ENCODE measurements around the gene SLC16A1.
A peak's percentile ranks its signal among the peaks of the same experiment; 100 is the strongest.
"Not testable (repeated sequence)": the region's sequence is repeated elsewhere in the genome, so short reads cannot be mapped to it uniquely, and the experiment has no call there.

SLC16A1 gene

GRCh38 chr1:112998592-112999235, 42.7 kb upstream of the SLC16A1 start:
- DNase-seq (ENCODE audit: low read depth in 1 of 2, low spot score in 1 of 2) = peak; percentile 63 to 82
- TF ChIP-seq CTCF (IDR thresholded peaks at IDR 0.05; ENCODE audit: insufficient read depth, low read length) (no peak), REST (IDR thresholded peaks at IDR 0.05; ENCODE audit: insufficient replicate concordance, low read depth) (no peak), POLR2AphosphoS5 (IDR thresholded peaks at IDR 0.05; ENCODE audit: low read depth) (peak; percentile 62; the same call in 1 of the 2 replicates)
- peak overlapping the region; percentile 63 for H3K27ac ChIP-seq (replicated peaks)
- H3K27me3 ChIP-seq (ENCODE audit: insufficient read depth, poor library complexity, severe bottlenecking) = no peaks in the 10 kb centered on the region
- no peak overlapping the region for H3K4me3 ChIP-seq (replicated peaks; ENCODE audit: insufficient read depth, low read length)

- Histone ChIP-seq H3K27me3 (ENCODE audit: insufficient read depth, poor library complexity, severe bottlenecking) (no peaks in the 10 kb centered on the region), H3K4me3 (replicated peaks; ENCODE audit: insufficient read depth, low read length) (no peak overlapping the region), H3K27ac (replicated peaks) (no peak overlapping the region)
- TF ChIP-seq SPI1 (IDR thresholded peaks at IDR 0.05; ENCODE audit: borderline replicate concordance, low read depth) = no peak
- TF ChIP-seq GABPA (IDR thresholded peaks at IDR 0.05; ENCODE audit: low read depth) = no peak
- TF ChIP-seq POLR2AphosphoS5 (IDR thresholded peaks at IDR 0.05; ENCODE audit: low read depth) = no peak
- no peak for TF ChIP-seq REST (IDR thresholded peaks at IDR 0.05; ENCODE audit: insufficient replicate concordance, low read depth)
- TF ChIP-seq CTCF (IDR thresholded peaks at IDR 0.05; ENCODE audit: insufficient read depth, low read length) = no peak
- DNase-seq (ENCODE audit: low read depth in 1 of 2, low spot score in 1 of 2) = no peak
Measured at GRCh38 chr1:112997781-112998180, 41.8 kb upstream of the SLC16A1 start.

GRCh38 chr1:112995890-112996289, 39.9 kb upstream of the SLC16A1 start:
- no peak overlapping the region for H3K4me3 ChIP-seq (replicated peaks; ENCODE audit: insufficient read depth, low read length)
- H3K27ac ChIP-seq (replicated peaks) = no peak overlapping the region
- 0 out of 2 replicates have a peak, but pooled peaks have one; percentile 11 for TF ChIP-seq SPI1 (IDR thresholded peaks at IDR 0.05; ENCODE audit: borderline replicate concordance, low read depth)
- TF ChIP-seq CTCF (IDR thresholded peaks at IDR 0.05; ENCODE audit: insufficient read depth, low read length) = no peak
- no peaks in the 10 kb centered on the region for H3K27me3 ChIP-seq (ENCODE audit: insufficient read depth, poor library complexity, severe bottlenecking)
- no peak for DNase-seq (ENCODE audit: low read depth in 1 of 2, low spot score in 1 of 2)

- H3K27me3 ChIP-seq (ENCODE audit: insufficient read depth, poor library complexity, severe bottlenecking); H3K27ac ChIP-seq (replicated peaks); DNase-seq (ENCODE audit: low read depth in 1 of 2, low spot score in 1 of 2); H3K4me3 ChIP-seq (replicated peaks; ENCODE audit: insufficient read depth, low read length): not testable (repeated sequence)
Measured at GRCh38 chr1:112995021-112995420, 39.0 kb upstream of the SLC16A1 start.
